A673 (cell line): Measurements from ENCODE around the gene SFXN1. TPM values are rescaled to one million over a fixed set of nuclear protein-coding genes. Genes with fewer than 3 reads are reported as not detected.
A peak's percentile ranks its signal among the peaks of the same experiment; 100 is the strongest.

Experiments
- BruUV-seq: library from RNA; stranded (reverse); fragments of 400-500 nt; replicated peaks from 2 replicates; lab custom pipeline; 2021; lab: Mats Ljungman, UMichigan
- CTCF ChIA-PET: fragments of 300-600 bp; sonication (Branson Sonifier 250); formaldehyde crosslinking; loops from one replicate; lab custom pipeline; 2022; ENCODE audit warnings: antibody characterized with exemption; lab: Charles Lee
- POLR2A ChIA-PET: fragments of 300-600 bp; sonication (Branson Sonifier 250); formaldehyde crosslinking; loops from one replicate; lab custom pipeline; 2022; ENCODE audit warnings: antibody characterized with exemption; ENCODE audit not compliant: low non-redundant PET; lab: Charles Lee
- DNase-seq: peaks from one replicate; pipeline ENCODE4 v3.0.0-alpha.2; 2015; ENCODE audit warnings: low spot score
- H3K27ac ChIP-seq: fragments of 200-600 bp; sonication (generic); 2 replicates; pipeline ENCODE4 v1.5.1; 2016; ENCODE audit warnings: mixed run types, low read depth, mild to moderate bottlenecking, mixed read lengths, antibody characterized with exemption, low read length; ENCODE audit not compliant: poor library complexity, severe bottlenecking
- H3K27me3 ChIP-seq: fragments of 200-600 bp; sonication (generic); replicated peaks from 2 replicates; pipeline ENCODE4 v1.6.1; 2017; ENCODE audit warnings: mixed run types, low read depth, mild to moderate bottlenecking, mixed read lengths, antibody characterized with exemption, low read length; ENCODE audit not compliant: insufficient read depth, poor library complexity
- H3K36me3 ChIP-seq: fragments of 200-600 bp; sonication (generic); 2 replicates; pipeline ENCODE4 v1.6.1; 2016; ENCODE audit warnings: mixed run types, mild to moderate bottlenecking, mixed read lengths, antibody characterized with exemption, low read length; ENCODE audit not compliant: insufficient read depth, poor library complexity, severe bottlenecking
- H3K4me1 ChIP-seq: fragments of 200-600 bp; sonication (generic); 2 replicates; pipeline ENCODE4 v1.6.1; 2017; ENCODE audit warnings: mixed run types, mild to moderate bottlenecking, mixed read lengths, antibody characterized with exemption, low read length; ENCODE audit not compliant: insufficient read depth, poor library complexity, severe bottlenecking
- H3K4me3 ChIP-seq: fragments of 200-600 bp; sonication (generic); 2 replicates; pipeline ENCODE4 v1.5.1; 2016; ENCODE audit warnings: low read depth, mixed run types, mild to moderate bottlenecking, mixed read lengths, low read length; ENCODE audit not compliant: poor library complexity, severe bottlenecking
- H3K9me3 ChIP-seq: fragments of 200-600 bp; sonication (generic); 2 replicates; pipeline ENCODE4 v1.6.1; 2016; ENCODE audit warnings: mixed run types, low read depth, mild to moderate bottlenecking, mixed read lengths, antibody characterized with exemption, low read length; ENCODE audit not compliant: poor library complexity, severe bottlenecking
- EZH2 ChIP-seq: fragments of 200-600 bp; sonication (generic); IDR thresholded peaks from 2 replicates; pipeline ENCODE4 v1.6.1; 2017; ENCODE audit warnings: borderline replicate concordance, low read depth, mild to moderate bottlenecking, mixed read lengths, antibody characterized with exemption, low read length; ENCODE audit not compliant: poor library complexity, severe bottlenecking
- intact Hi-C: fragments of 100-400 bp; cut with micrococcal nuclease; formaldehyde crosslinking; loops from one replicate; pipeline ENCODE4 v1.10.0; 2022; ENCODE audit not compliant: unreplicated experiment
- total RNA-seq: library from RNA; stranded (reverse); gene quantifications from 2 replicates; pipeline ENCODE4 v1.2.3, GENCODE V29; 2021
- TF ChIP-seq, protein P1 (sequence below): fragments of 300-800, 200-600 bp; sonication (generic); conservative IDR thresholded peaks from 2 replicates; pipeline ENCODE4 v1.5.1; 2017; ENCODE audit warnings: low read depth, mild to moderate bottlenecking, antibody characterized with exemption, low read length, moderate library complexity, mixed read lengths

SFXN1 gene
- total RNA-seq, 1 experiment from 2014 or later = 108 TPM

DNA sequence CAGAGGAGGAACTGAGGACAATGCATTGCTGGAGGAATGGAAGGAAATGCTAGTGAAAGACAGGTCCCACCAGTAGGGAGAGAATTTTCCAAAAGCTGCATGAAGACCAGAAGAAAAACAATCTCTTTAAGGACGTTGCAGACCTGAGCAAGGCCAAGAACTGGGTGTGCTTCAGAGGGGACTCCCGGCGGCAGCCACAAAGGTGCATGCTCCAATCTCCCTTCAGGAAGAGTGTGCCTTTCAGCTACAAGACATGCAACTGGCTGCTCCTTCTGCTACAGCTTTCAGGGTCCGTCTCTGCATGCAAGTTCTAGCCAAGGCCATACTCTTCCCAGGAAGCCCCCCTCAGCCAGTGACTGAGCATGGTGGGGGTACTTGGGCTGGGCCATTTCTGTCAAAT lies 62.9 kb downstream of the SFXN1 start:
- H3K36me3 ChIP-seq = no peaks in the 10 kb centered on the region
- ChIA-PET CTCF (no interaction called here), POLR2A (no interaction called here)
- H3K27me3 ChIP-seq = peaks cover 18% of the 10 kb centered on the region
- intact Hi-C loops = no loop called here
- TF ChIP-seq EZH2 = no peak
- TF ChIP-seq, protein P1, sequence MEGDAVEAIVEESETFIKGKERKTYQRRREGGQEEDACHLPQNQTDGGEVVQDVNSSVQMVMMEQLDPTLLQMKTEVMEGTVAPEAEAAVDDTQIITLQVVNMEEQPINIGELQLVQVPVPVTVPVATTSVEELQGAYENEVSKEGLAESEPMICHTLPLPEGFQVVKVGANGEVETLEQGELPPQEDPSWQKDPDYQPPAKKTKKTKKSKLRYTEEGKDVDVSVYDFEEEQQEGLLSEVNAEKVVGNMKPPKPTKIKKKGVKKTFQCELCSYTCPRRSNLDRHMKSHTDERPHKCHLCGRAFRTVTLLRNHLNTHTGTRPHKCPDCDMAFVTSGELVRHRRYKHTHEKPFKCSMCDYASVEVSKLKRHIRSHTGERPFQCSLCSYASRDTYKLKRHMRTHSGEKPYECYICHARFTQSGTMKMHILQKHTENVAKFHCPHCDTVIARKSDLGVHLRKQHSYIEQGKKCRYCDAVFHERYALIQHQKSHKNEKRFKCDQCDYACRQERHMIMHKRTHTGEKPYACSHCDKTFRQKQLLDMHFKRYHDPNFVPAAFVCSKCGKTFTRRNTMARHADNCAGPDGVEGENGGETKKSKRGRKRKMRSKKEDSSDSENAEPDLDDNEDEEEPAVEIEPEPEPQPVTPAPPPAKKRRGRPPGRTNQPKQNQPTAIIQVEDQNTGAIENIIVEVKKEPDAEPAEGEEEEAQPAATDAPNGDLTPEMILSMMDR = no peak
- DNase-seq = no peak
- H3K27ac ChIP-seq = no peak overlapping the region
- BruUV-seq = no TSS peak
- H3K9me3 ChIP-seq = no peaks in the 10 kb centered on the region
- peaks cover 8% of the 10 kb centered on the region for H3K4me1 ChIP-seq
- H3K4me3 ChIP-seq = no peak overlapping the region

- peaks cover 4% of the 10 kb centered on the region for H3K4me1 ChIP-seq
- POLR2A ChIA-PET = interaction anchor here (0.6 kb wide), 1 partner anchor 49 kb away, joined by 3 read pairs; no protein-coding TSS in a partner anchor
- BruUV-seq = no TSS peak
- H3K27ac ChIP-seq = no peak overlapping the region
- no peak overlapping the region for H3K4me3 ChIP-seq
- DNase-seq = peak; percentile 21
- peaks cover 22% of the 10 kb centered on the region for H3K27me3 ChIP-seq
- intact Hi-C loops = no loop called here
- no peaks in the 10 kb centered on the region for H3K9me3 ChIP-seq
- H3K36me3 ChIP-seq = no peaks in the 10 kb centered on the region
- TF ChIP-seq, protein P1 = no peak
- TF ChIP-seq EZH2 = no peak
- CTCF ChIA-PET = interaction anchor here (0.5 kb wide), 1 partner anchor 24 kb away, joined by 9 read pairs; no protein-coding TSS in a partner anchor
Observed at GRCh38 chr5:175542232-175542965, 64.0 kb downstream of the SFXN1 start.

- Histone ChIP-seq H3K4me3 (no peak overlapping the region), H3K27me3 (peaks cover 27% of the 10 kb centered on the region), H3K36me3 (no peaks in the 10 kb centered on the region), H3K27ac (no peak overlapping the region), H3K9me3 (no peaks in the 10 kb centered on the region), H3K4me1 (no peaks in the 10 kb centered on the region)
- POLR2A ChIA-PET = interaction anchor here (0.6 kb wide), 1 partner anchor 48 kb away, joined by 3 read pairs; no protein-coding TSS in a partner anchor
- intact Hi-C loops = no loop called here
- no peak for DNase-seq
- TF ChIP-seq, protein P1 = no peak
- TF ChIP-seq EZH2 = no peak
- BruUV-seq = no TSS peak
- CTCF ChIA-PET = interaction anchor here (0.5 kb wide), 1 partner anchor 24 kb away, joined by 9 read pairs; no protein-coding TSS in a partner anchor
Observed at GRCh38 chr5:175542966-175543235, 64.5 kb downstream of the SFXN1 start.
